ENCODE results near the gene CYP39A1. TPM values are rescaled to one million over a fixed set of nuclear protein-coding genes. Genes with fewer than 3 reads are reported as not detected.

The CYP39A1 gene
- total and polyA plus RNA-seq, 2 experiments from 2014 or later: 1.5 to 3.5 TPM

GRCh38 chr6:46690911-46691451 is 38.4 kb upstream of the CYP39A1 start (continued):
- TF ChIP-seq ZNF462 (CRISPR knock-in tag; IDR thresholded peaks at IDR 0.05) (no peak), ZNF331 (CRISPR knock-in tag; IDR thresholded peaks at IDR 0.05; ENCODE audit: low read depth) (no peak), STAT1 (IDR thresholded peaks at IDR 0.05; ENCODE audit: unreplicated experiment) (no peak), JUNB (IDR thresholded peaks at IDR 0.05; ENCODE audit: unreplicated experiment) (no peak), EZH2phosphoT487 (IDR thresholded peaks at IDR 0.05; ENCODE audit: unreplicated experiment) (no peak)

- Histone ChIP-seq H3K79me2 (replicated peaks; ENCODE audit: insufficient read depth) (no peaks in the 10 kb centered on the region), H3K27ac (ENCODE audit: low read depth) (no peak overlapping the region), H3F3A (replicated peaks; ENCODE audit: low read depth) (no peaks in the 10 kb centered on the region), H3K4me1 (ENCODE audit: insufficient read depth) (no peaks in the 10 kb centered on the region), H3K9me2 (ENCODE audit: insufficient read depth) (no peaks in the 10 kb centered on the region), H3K4me3 (no peak overlapping the region), H3K36me3 (ENCODE audit: insufficient read depth) (no peaks in the 10 kb centered on the region), H2AFZ (no peak overlapping the region), H3K27me3 (ENCODE audit: insufficient read depth) (no peaks in the 10 kb centered on the region), H3K4me2 (no peak overlapping the region), H4K20me1 (replicated peaks; ENCODE audit: insufficient read depth) (no peaks in the 10 kb centered on the region)
- H3K4me1 Mint-ChIP-seq: no peaks in the 10 kb centered on the region
- DNase-seq (ENCODE audit: low spot score) (no peak), ATAC-seq (no peak)
- TF ChIP-seq EZH2 (IDR thresholded peaks at IDR 0.05; ENCODE audit: low read depth, unreplicated experiment): no peak
- TF ChIP-seq ETS1 (IDR thresholded peaks at IDR 0.05): no peak
- no peak for TF ChIP-seq NANOG (IDR thresholded peaks at IDR 0.05; ENCODE audit: borderline replicate concordance)
- no peak for TF ChIP-seq REST (IDR thresholded peaks at IDR 0.05; ENCODE audit: unreplicated experiment)
- TF ChIP-seq ZNF114 (CRISPR knock-in tag; IDR thresholded peaks at IDR 0.05): no peak
- no peak for TF ChIP-seq POLR2AphosphoS5 (IDR thresholded peaks at IDR 0.05; ENCODE audit: low read depth)
- no peak overlapping the region for H3K4me3 Mint-ChIP-seq
- H3K9me3 Mint-ChIP-seq: no peaks in the 10 kb centered on the region
- H3K36me3 Mint-ChIP-seq (ENCODE audit: low read depth): no peaks in the 10 kb centered on the region
- no peak overlapping the region for H3K27ac Mint-ChIP-seq
- H3K27me3 Mint-ChIP-seq (ENCODE audit: insufficient read depth, low read depth, poor library complexity): peaks cover 6% of the 10 kb centered on the region
These were observed 37.6 kb upstream of the CYP39A1 start for GRCh38 chr6:46690141-46690755.
